ENCODE measurements around the gene SUCO. TPM values are rescaled to one million over a fixed set of nuclear protein-coding genes. Genes with fewer than 3 reads are reported as not detected.

SUCO gene
- total and polyA plus RNA-seq, 2 donors (not counting 3 experiments of a cell fraction or from before 2014, with no cell fraction given), result 5.1 to 27.2 TPM

- intact Hi-C loops (cut with micrococcal nuclease) (no loop called here), dilution Hi-C loops (cut with MboI; ENCODE audit: extremely low pct_ligation_motif_present, low sequenced_read_pairs) (no loop called here)
- TF ChIP-seq GATA2 (IDR thresholded peaks at IDR 0.05; ENCODE audit: insufficient read depth, insufficient read length, low read depth, low read length) (no peak), POLR2A (IDR thresholded peaks at IDR 0.05; ENCODE audit: low read depth, low read length) (no peak), JUN (IDR thresholded peaks at IDR 0.05; ENCODE audit: borderline replicate concordance, insufficient read depth, insufficient read length, low read depth) (no peak), MAX (IDR thresholded peaks at IDR 0.05; ENCODE audit: insufficient read depth, insufficient read length) (no peak), EZH2 (IDR thresholded peaks at IDR 0.05; ENCODE audit: borderline replicate concordance, low read depth, low read length, severe bottlenecking) (no peak), FOS (IDR thresholded peaks at IDR 0.05; ENCODE audit: borderline replicate concordance, insufficient read depth, low read length) (no peak)
- TF ChIP-seq, protein P1, sequence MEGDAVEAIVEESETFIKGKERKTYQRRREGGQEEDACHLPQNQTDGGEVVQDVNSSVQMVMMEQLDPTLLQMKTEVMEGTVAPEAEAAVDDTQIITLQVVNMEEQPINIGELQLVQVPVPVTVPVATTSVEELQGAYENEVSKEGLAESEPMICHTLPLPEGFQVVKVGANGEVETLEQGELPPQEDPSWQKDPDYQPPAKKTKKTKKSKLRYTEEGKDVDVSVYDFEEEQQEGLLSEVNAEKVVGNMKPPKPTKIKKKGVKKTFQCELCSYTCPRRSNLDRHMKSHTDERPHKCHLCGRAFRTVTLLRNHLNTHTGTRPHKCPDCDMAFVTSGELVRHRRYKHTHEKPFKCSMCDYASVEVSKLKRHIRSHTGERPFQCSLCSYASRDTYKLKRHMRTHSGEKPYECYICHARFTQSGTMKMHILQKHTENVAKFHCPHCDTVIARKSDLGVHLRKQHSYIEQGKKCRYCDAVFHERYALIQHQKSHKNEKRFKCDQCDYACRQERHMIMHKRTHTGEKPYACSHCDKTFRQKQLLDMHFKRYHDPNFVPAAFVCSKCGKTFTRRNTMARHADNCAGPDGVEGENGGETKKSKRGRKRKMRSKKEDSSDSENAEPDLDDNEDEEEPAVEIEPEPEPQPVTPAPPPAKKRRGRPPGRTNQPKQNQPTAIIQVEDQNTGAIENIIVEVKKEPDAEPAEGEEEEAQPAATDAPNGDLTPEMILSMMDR (IDR thresholded peaks at IDR 0.05; ENCODE audit: extremely low read depth in 1 of 2, insufficient read depth in 1 of 2, low read depth in 1 of 2, low read length in 2 of 2), result no peak
- DNase-seq (ENCODE audit: low read depth, low spot score), result no peak
- peaks cover 3 to 10% of the 10 kb centered on the region in 2 experiments for H3K36me3 ChIP-seq (ENCODE audit: control insufficient read depth in 2 of 2, extremely low read depth in 1 of 2, insufficient read depth in 2 of 2, low read length in 2 of 2)
- no peak overlapping the region for H3K4me3 ChIP-seq (replicated peaks in 1 of 3; ENCODE audit: insufficient read depth in 1 of 3, low read depth in 1 of 3, low read length in 3 of 3)
- ChIA-PET CTCF (no interaction called here), POLR2A (no interaction called here)
- H4K20me1 ChIP-seq (replicated peaks; ENCODE audit: control insufficient read depth, extremely low read depth, insufficient read depth, low read length), result no peaks in the 10 kb centered on the region
- H3K27me3 ChIP-seq (ENCODE audit: control insufficient read depth in 2 of 2, insufficient read depth in 2 of 2, low read length in 2 of 2), result no peaks in the 10 kb centered on the region
- no peaks in the 10 kb centered on the region for H3K4me1 ChIP-seq (ENCODE audit: control insufficient read depth, extremely low read depth, insufficient read depth, low read length)
- H3K27ac ChIP-seq (ENCODE audit: insufficient read depth, low read depth, low read length), result no peak overlapping the region
- H2AFZ ChIP-seq (ENCODE audit: low read depth, low read length), result no peak overlapping the region
- H3K79me2 ChIP-seq (ENCODE audit: control insufficient read depth, insufficient read depth, low read length), result no peaks in the 10 kb centered on the region
- no TSS peak for BruUV-seq (replicated peaks)
- no peak overlapping the region for H3K4me2 ChIP-seq (ENCODE audit: insufficient read depth, low read length)
- no peaks in the 10 kb centered on the region for H3K9me3 ChIP-seq (replicated peaks; ENCODE audit: control insufficient read depth, insufficient read depth, low read length)
- FAIRE-seq, result no peak
- no peak overlapping the region for H3K9ac ChIP-seq (replicated peaks; ENCODE audit: extremely low read depth, insufficient read depth, low read length)
- H3K9me1 ChIP-seq (replicated peaks; ENCODE audit: control insufficient read depth, extremely low read depth, insufficient read depth, low read length), result no peaks in the 10 kb centered on the region
Measured at GRCh38 chr1:172567720-172568119, 34.8 kb downstream of the SUCO start.
